H4 (cell line): ENCODE results near the gene BCAP31. TPM values are rescaled to one million over a fixed set of nuclear protein-coding genes. Genes with fewer than 3 reads are reported as not detected.
"Not testable (repeated sequence)": the region's sequence is repeated elsewhere in the genome, so short reads cannot be mapped to it uniquely, and the experiment has no call there.

Experiments
- DNase-seq: peaks from one replicate; pipeline ENCODE4 v3.0.0-alpha.2; 2015; ENCODE audit warnings: low spot score
- total RNA-seq: library from RNA; depleted of rRNA; stranded (reverse); fragments of >200 nt; shearing (Covaris generic); gene quantifications from 2 replicates; pipeline ENCODE4 v1.2.3, GENCODE V29; 2014

Gene BCAP31
- total RNA-seq, 1 experiment from 2014 or later, result 264 TPM

GRCh38 chrX:153763298-153763932 lies 39.2 kb upstream of the BCAP31 start:
- DNase-seq, result no peak

- no peak for DNase-seq
Observed at GRCh38 chrX:153762626-153763173, 38.5 kb upstream of the BCAP31 start.

- DNase-seq, result no peak
Observed at GRCh38 chrX:153761863-153762262, 37.7 kb upstream of the BCAP31 start.

DNA sequence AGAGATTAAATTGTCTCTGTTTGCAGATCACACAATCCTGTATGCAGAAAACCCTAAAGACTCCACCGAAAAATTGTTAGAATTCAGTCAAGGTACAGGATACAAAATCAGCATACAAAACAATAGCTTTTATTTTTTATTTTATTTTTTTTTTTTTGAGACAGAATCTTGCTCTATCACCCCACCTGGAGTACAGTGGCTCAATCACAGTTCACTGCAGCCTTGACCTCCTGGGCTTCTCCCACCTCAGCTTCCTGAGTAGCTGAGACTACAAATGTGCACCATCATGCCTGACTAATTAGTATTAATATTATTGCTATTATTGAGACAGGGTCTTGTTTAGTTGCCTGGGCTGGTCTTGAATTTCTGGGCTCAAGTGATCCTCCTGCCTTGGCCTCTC lies 30.9 kb upstream of the BCAP31 start:
- no peak for DNase-seq

DNA sequence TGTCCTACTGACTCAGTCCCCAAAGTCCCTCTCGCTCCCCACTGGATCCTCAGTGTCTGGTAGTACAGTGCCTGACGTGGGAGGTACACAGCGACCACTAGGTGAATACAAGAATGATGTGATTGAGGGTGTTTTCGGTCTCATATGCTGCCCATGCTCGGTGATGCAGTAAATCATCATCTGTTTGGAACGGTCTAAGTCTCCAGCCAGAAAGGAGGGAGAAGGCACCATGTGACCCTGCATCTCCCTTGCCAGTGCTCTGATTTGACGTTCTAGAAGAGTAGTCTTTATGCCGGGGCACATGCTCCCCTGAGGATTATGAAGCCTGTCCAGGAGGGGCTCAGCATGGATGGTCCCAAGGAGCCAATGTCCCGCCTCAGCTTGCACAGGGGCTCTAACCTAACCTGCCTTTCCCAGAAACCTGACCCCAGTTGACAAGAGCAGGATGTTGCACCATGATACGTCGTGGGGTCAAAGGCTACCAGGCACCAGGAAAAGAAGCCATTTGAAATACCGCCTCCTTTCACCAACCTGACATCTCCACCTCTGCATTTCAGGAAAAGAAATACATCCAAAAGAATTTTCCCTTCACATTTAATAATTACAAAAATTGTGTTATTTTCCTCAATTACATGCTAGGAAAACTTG lies 26.1 kb upstream of the BCAP31 start:
- DNase-seq, result no peak

GRCh38 chrX:153749017-153749416 lies 24.8 kb upstream of the BCAP31 start:
- not testable (repeated sequence) for DNase-seq

- DNase-seq, result not testable (repeated sequence)
Observed at GRCh38 chrX:153746991-153747390, 22.8 kb upstream of the BCAP31 start.

GRCh38 chrX:153746359-153746758 lies 22.2 kb upstream of the BCAP31 start:
- no peak for DNase-seq

GRCh38 chrX:153745067-153745433 lies 20.9 kb upstream of the BCAP31 start:
- DNase-seq, result not testable (repeated sequence)

- DNase-seq, result no peak
Observed at GRCh38 chrX:153744210-153745066, 20.3 kb upstream of the BCAP31 start.

DNA sequence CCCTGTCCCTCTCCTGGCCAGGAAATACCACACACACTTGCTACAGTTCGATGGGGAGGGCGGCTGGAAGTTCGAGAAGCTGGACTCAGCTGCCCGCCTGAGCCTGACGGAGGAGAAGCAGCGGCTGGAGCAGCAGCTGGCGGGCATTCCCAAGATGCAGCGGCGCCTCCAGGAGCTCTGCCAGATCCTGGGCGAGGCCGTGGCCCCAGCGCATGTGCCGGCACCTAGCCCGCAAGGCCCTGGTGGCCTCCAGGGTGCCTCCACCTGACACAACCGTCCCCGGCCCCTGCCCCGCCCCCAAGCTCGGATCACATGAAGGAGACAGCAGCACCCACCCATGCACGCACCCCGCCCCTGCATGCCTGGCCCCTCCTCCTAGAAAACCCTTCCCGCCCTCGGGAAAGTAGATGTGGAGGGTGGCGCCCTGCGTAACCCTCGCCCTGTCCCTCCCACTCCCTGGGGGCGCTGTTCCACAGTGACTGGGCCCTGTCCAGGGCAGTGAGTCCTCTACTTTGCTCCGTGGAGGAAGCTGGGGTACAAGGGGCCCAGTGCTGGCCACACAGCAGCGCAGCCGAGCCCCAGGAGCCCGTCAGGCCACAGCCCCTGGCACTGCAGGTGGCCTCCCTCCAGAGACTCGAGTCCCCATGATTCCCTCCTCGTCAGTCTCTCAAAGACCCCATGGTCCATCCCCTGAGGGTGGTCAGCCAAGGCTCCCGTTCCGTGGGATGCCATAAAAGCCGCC lies 19.5 kb upstream of the BCAP31 start:
- DNase-seq, result not testable (repeated sequence)

- not testable (repeated sequence) for DNase-seq
Observed at GRCh38 chrX:153742796-153743467, 18.7 kb upstream of the BCAP31 start.

DNA sequence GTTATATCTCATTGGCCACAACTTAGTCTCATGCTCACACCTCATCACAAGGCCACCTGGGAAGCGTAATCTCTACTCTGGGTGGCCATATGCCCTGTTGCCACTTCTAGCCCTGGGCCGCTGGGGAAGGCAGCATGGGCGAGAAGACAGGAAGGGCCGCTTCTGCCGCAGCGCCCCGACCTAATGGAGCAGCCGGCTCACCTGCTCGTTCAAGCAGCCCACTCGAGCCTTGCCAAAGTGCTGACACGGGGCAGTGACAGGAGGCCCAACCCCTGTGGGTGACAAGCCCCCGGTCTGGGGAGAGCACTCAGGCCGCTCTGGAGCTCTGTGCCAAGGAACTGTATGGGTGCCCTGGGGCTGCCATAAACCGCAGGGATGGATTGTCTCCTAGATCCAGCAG lies 17.9 kb upstream of the BCAP31 start:
- not testable (repeated sequence) for DNase-seq

DNA sequence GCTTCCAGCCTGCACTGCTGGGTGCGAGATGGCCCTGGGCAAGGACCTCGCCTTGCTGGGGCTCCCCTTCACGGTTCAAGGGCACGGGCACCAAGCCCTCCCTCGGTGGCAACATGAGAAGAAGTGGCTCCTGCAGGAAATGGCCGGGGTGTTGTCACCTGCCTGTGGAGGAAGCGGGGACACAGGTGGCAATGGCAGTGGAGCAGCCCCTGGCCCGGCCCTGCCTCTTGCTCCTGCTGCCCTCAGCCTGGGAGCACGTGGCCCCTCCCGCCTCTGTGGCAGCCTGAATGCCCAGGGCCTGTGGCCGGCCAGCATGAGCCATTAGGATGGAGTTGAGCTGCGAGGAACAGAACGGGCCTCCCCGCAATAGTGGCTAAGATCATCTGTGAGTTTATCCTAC lies 17.3 kb upstream of the BCAP31 start:
- DNase-seq, result no peak

DNA sequence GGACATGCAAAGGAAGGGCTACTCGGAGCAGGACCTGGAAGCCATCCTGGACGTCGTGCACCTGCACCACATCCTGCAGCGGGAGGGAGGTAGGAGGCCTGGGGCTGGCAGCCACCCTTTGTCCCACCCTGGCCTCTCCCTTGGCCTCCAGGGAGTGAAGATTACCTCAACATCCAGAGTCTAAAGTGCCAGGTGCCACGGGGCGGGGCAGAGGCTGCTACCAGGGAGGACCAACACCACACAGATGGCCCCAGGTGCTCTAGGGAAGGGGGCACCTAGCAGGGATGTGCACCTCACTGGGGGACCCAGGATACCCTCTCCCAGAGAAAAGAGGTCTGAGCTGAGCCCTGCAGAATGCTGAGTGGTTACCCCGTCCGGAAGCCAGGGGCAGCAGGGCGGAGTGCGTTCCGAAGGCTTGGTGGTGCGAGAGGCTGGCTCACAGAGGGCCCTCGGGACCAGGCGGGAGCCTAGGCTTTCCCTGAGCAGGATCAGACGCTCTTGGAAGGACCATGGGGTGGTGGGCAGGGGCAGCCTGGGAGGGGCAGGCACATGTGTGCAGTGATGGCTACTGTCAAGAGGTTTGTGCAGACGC lies 16.5 kb upstream of the BCAP31 start:
- DNase-seq, result no peak

- no peak for DNase-seq
Observed at GRCh38 chrX:153739754-153740486, 15.7 kb upstream of the BCAP31 start.

GRCh38 chrX:153738056-153738605 lies 13.9 kb upstream of the BCAP31 start:
- no peak for DNase-seq

- DNase-seq, result no peak
Observed at GRCh38 chrX:153736871-153737441, 12.8 kb upstream of the BCAP31 start.

DNA sequence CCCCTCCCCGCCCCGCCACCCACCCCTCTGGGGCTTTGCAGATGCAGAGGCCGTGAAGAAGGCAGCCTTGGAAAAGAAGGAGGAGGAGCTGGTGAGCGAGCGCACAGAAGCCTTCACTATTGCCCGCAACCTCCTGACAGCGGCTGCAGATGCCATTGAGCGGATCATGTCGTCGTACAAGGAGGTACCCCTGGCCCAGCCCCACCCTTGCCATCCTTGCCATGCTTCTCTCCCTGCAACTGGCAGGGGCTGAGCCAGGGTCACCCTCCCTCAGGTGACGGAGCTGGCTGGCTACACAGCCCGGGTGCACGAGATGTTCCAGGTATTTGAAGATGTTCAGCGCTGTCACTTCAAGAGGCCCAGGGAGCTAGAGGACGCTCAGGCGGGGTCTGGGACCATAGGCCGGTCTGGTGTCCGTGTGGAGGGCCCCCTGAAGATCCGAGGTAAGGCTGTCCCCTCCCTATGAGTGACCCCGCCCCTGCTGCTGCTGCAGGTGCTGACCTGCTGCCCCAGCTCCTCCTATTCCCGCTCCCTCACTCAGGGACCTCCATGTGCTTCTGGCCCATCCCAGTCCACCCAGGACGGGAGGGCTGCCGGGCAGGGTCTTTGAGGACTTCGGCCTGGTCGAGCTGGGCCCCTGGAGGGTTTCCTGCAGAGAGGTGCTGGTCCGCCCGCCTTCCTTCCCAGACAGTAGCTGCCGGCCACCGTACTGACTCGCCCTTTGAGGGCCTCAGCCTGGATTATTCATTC lies 12.1 kb upstream of the BCAP31 start:
- DNase-seq, result no peak
